Right ventricle myocardium superior (tissue), 1 donor: Measurements from ENCODE around the gene APBA1. TPM values are rescaled to one million over a fixed set of nuclear protein-coding genes. Genes with fewer than 3 reads are reported as not detected.

ENCODE experiments used
- ATAC-seq: fragments of 200-7000 bp; cut with Tn5 transposase; one replicate; pipeline ENCODE4 v1.9.1; 2020; ENCODE audit warnings: mild to moderate bottlenecking; ENCODE audit not compliant: poor library complexity
- DNase-seq: peaks from one replicate; pipeline ENCODE4 v3.0.0-alpha.2; 2020
- intact Hi-C: fragments of 100-400 bp; cut with DNase I; formaldehyde crosslinking; loops from one replicate; pipeline ENCODE4 v1.11.2; 2022
- long read RNA-seq: library from polyadenylated mRNA; unstranded; transcript quantifications from one replicate; pipeline ENCODE4 v2.0.0, GENCODE V29; 2021
- total RNA-seq: library from RNA; stranded (reverse); fragmentation: NEBNext Ultra II Directional; extraction: Animal tissue kit (Norgen Biotek cat#: 25700); gene quantifications from one replicate; pipeline ENCODE4 v1.2.1, GENCODE V29; 2021
- donor health status: DM: no; HTN: yes; CAD: no; lungs with severe emphysema.

APBA1 gene
- 2.0 TPM for total RNA-seq
- long read RNA-seq = 0 reads

- intact Hi-C loops = loop anchor here (5.0 kb wide), 1 partner anchor 85 kb away; no protein-coding TSS in a partner anchor
- ATAC-seq (peak; percentile 88), DNase-seq (peak; percentile 86)
These were observed at the start of gene APBA1 for GRCh38 chr9:69671879-69672595. Gene APBA1 (minus strand): TSS chr9:69672371.

- DNase-seq (no peak), ATAC-seq (no peak)
- intact Hi-C loops = no loop called here
These were observed 47.8 kb upstream of the APBA1 start for GRCh38 chr9:69719983-69720382.

GRCh38 chr9:69719367-69719766, 47.2 kb upstream of the APBA1 start:
- no peak for ATAC-seq
- intact Hi-C loops = no loop called here
- DNase-seq = no peak

GRCh38 chr9:69718218-69718617, 46.0 kb upstream of the APBA1 start:
- DNase-seq (no peak), ATAC-seq (no peak)
- intact Hi-C loops = no loop called here

- DNase-seq (no peak), ATAC-seq (no peak)
- intact Hi-C loops = no loop called here
These were observed 43.7 kb upstream of the APBA1 start for GRCh38 chr9:69715825-69716224.

GRCh38 chr9:69715096-69715495, 42.9 kb upstream of the APBA1 start:
- DNase-seq (no peak), ATAC-seq (no peak)
- intact Hi-C loops = no loop called here

- intact Hi-C loops = no loop called here
- no peak for DNase-seq
- no peak for ATAC-seq
These were observed 25.3 kb upstream of the APBA1 start for GRCh38 chr9:69697475-69697874.

GRCh38 chr9:69696802-69697201, 24.6 kb upstream of the APBA1 start:
- intact Hi-C loops = no loop called here
- ATAC-seq (no peak), DNase-seq (no peak)

GRCh38 chr9:69689991-69690538, 17.9 kb upstream of the APBA1 start:
- ATAC-seq = no peak
- intact Hi-C loops = no loop called here
- no peak for DNase-seq

- ATAC-seq (no peak), DNase-seq (no peak)
- intact Hi-C loops = no loop called here
These were observed 11.8 kb upstream of the APBA1 start for GRCh38 chr9:69683927-69684326.

- intact Hi-C loops = no loop called here
- ATAC-seq (no peak), DNase-seq (no peak)
These were observed 6.8 kb upstream of the APBA1 start for GRCh38 chr9:69678843-69679538.

GRCh38 chr9:69677931-69678330, 5.8 kb upstream of the APBA1 start:
- intact Hi-C loops = no loop called here

GRCh38 chr9:69675563-69675962, 3.4 kb upstream of the APBA1 start:
- ATAC-seq = no peak
- intact Hi-C loops = no loop called here
- DNase-seq = no peak

More at GRCh38 chr9:69677931-69678330, 5.8 kb upstream of the APBA1 start:
- DNase-seq = no peak
- ATAC-seq = no peak

- DNase-seq (no peak), ATAC-seq (no peak)
- intact Hi-C loops = loop anchor here (5.0 kb wide), 1 partner anchor 82 kb away; no protein-coding TSS in a partner anchor
These were observed 2.7 kb upstream of the APBA1 start for GRCh38 chr9:69674716-69675438.

- DNase-seq (no peak), ATAC-seq (no peak)
- intact Hi-C loops = loop anchor here (5.0 kb wide), 1 partner anchor 83 kb away; no protein-coding TSS in a partner anchor
These were observed 2.0 kb upstream of the APBA1 start for GRCh38 chr9:69674112-69674685.

- intact Hi-C loops = loop anchor here (5.0 kb wide), 1 partner anchor 84 kb away; no protein-coding TSS in a partner anchor
- ATAC-seq (no peak), DNase-seq (no peak)
These were observed 1.1 kb upstream of the APBA1 start for GRCh38 chr9:69673311-69673640.

- intact Hi-C loops = loop anchor here (5.0 kb wide), 1 partner anchor 85 kb away; no protein-coding TSS in a partner anchor
- DNase-seq = peak; percentile 91
- ATAC-seq = peak; percentile 93
These were observed 582 bp upstream of the APBA1 start for GRCh38 chr9:69672596-69673310.

GRCh38 chr9:69671311-69671878, 776 bp downstream of the APBA1 start:
- intact Hi-C loops = loop anchor here (5.0 kb wide), 1 partner anchor 86 kb away; no protein-coding TSS in a partner anchor
- peak; percentile 40 for ATAC-seq
- no peak for DNase-seq
